ENCODE measurements around the gene ZCCHC4. TPM values are rescaled to one million over a fixed set of nuclear protein-coding genes. Genes with fewer than 3 reads are reported as not detected.

ZCCHC4 gene
- total RNA-seq, 4 donors from 2014 or later: 20.1 to 26.0 (median 21.6) TPM

- TF ChIP-seq EP300 (IDR thresholded peaks at IDR 0.05) (no peak), CTCF (IDR thresholded peaks at IDR 0.05) (no peak)
- Histone ChIP-seq H3K27me3 (no peaks in the 10 kb centered on the region), H3K9me3 (no peaks in the 10 kb centered on the region), H3K4me1 (no peaks in the 10 kb centered on the region), H3K27ac (no peak overlapping the region), H3K36me3 (peaks cover 0 to 31% (median 0%) of the 10 kb centered on the region in 3 donors), H3K4me3 (no peak overlapping the region)
- WGBS, 2 donors: 86 to 89% methylated on average over 12 of the region's 12 CpGs
- DNase-seq (ENCODE audit: low spot score in 2 of 2): no peak
Observed at GRCh38 chr4:25330905-25331808, 18.6 kb downstream of the ZCCHC4 start.

DNA sequence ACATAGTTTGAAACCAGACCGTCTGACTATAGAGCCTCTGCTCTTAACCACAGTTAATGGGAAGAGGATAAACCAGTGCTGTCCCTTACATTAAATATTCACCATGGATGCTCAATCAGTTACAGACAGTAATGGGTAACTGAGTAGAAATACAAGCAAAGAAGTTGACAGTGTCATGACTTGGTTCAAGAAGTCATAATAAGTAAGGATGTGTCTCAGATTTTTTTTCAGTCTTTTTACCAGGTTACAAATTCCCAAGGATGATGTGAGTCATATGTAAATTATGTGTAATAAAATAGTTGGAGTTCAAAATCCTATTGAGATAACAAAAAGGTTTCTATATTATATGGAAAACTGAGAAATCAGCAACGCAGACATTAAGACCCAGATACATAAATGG is 31.1 kb downstream of the ZCCHC4 start:
- 93 to 95% methylated on average over 2 of the region's 2 CpGs for WGBS, 2 donors
- H3K9me3 ChIP-seq: no peaks in the 10 kb centered on the region
- peaks cover 0 to 9% (median 0%) of the 10 kb centered on the region in 4 donors for H3K4me1 ChIP-seq
- H3K27me3 ChIP-seq: no peaks in the 10 kb centered on the region
- no peak overlapping the region for H3K27ac ChIP-seq
- TF ChIP-seq CTCF (IDR thresholded peaks at IDR 0.05): no peak
- TF ChIP-seq POLR2A (IDR thresholded peaks at IDR 0.05): no peak
- TF ChIP-seq EP300 (IDR thresholded peaks at IDR 0.05): no peak
- peaks cover 0 to 12% (median 0%) of the 10 kb centered on the region in 3 donors for H3K36me3 ChIP-seq
- H3K4me3 ChIP-seq: no peak overlapping the region
- no peak for DNase-seq (ENCODE audit: low spot score in 2 of 2)

- no peak for TF ChIP-seq EP300 (IDR thresholded peaks at IDR 0.05)
- TF ChIP-seq CTCF (IDR thresholded peaks at IDR 0.05): no peak
- TF ChIP-seq POLR2A (IDR thresholded peaks at IDR 0.05): no peak
- WGBS, 2 donors: 52 to 72% methylated on average over 5 of the region's 5 CpGs
- Histone ChIP-seq H3K27ac (no peak overlapping the region), H3K4me3 (no peak overlapping the region), H3K4me1 (peaks cover 0 to 9% (median 0%) of the 10 kb centered on the region in 4 donors), H3K9me3 (no peaks in the 10 kb centered on the region), H3K36me3 (peaks cover 0 to 16% (median 0%) of the 10 kb centered on the region in 3 donors), H3K27me3 (no peaks in the 10 kb centered on the region)
- no peak for DNase-seq (ENCODE audit: low spot score in 2 of 2)
Observed at GRCh38 chr4:25345744-25346143, 33.2 kb downstream of the ZCCHC4 start.

GRCh38 chr4:25346913-25347312 is 34.3 kb downstream of the ZCCHC4 start:
- TF ChIP-seq EP300 (IDR thresholded peaks at IDR 0.05): no peak
- TF ChIP-seq CTCF (IDR thresholded peaks at IDR 0.05): no peak
- TF ChIP-seq POLR2A (IDR thresholded peaks at IDR 0.05): no peak
- H3K27ac ChIP-seq: no peak overlapping the region
- DNase-seq (ENCODE audit: low spot score in 2 of 2): no peak
- no peaks in the 10 kb centered on the region for H3K9me3 ChIP-seq
- no peak overlapping the region for H3K4me3 ChIP-seq
- H3K27me3 ChIP-seq: no peaks in the 10 kb centered on the region
- H3K36me3 ChIP-seq: peaks cover 0 to 21% (median 0%) of the 10 kb centered on the region in 3 donors
- H3K4me1 ChIP-seq: peaks cover 0 to 9% (median 0%) of the 10 kb centered on the region in 4 donors
- WGBS, 2 donors: 91 to 93% methylated on average over 3 of the region's 3 CpGs

DNA sequence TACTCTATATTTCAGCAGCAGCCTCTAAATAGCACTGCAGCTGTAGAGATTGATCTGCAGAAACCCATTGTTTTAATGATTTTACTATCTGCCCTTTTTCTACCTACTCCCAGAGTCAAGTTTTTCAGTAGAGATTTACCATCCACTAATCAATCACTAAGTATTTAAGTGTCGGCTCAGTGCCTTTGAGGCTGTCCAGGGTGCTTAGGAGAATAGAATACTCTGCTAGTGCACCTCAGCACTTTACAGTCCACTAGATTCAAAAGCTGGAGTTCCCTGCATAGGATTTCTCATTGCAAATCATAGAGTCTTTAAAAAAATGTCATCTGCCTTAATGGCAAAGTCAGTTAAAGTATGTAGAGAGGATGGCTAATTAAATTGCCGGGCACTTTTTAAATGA is 34.9 kb downstream of the ZCCHC4 start:
- WGBS, 2 donors: 81 to 88% methylated on average over 2 of the region's 2 CpGs
- Histone ChIP-seq H3K9me3 (no peaks in the 10 kb centered on the region), H3K27me3 (no peaks in the 10 kb centered on the region), H3K36me3 (peaks cover 0 to 24% (median 0%) of the 10 kb centered on the region in 3 donors), H3K27ac (no peak overlapping the region), H3K4me3 (no peak overlapping the region), H3K4me1 (peaks cover 0 to 9% (median 0%) of the 10 kb centered on the region in 4 donors)
- no peak for DNase-seq (ENCODE audit: low spot score in 2 of 2)
- TF ChIP-seq EP300 (IDR thresholded peaks at IDR 0.05) (no peak), POLR2A (IDR thresholded peaks at IDR 0.05) (no peak), CTCF (IDR thresholded peaks at IDR 0.05) (no peak)
